Epithelial cell of proximal tubule (primary cell): ENCODE measurements around the gene ADCY5. TPM values are rescaled to one million over a fixed set of nuclear protein-coding genes. Genes with fewer than 3 reads are reported as not detected.
A peak's percentile ranks its signal among the peaks of the same experiment; 100 is the strongest.
"Not testable (repeated sequence)": the region's sequence is repeated elsewhere in the genome, so short reads cannot be mapped to it uniquely, and the experiment has no call there.

Experiments
- DNase-seq: peaks from one replicate; pipeline ENCODE4 v3.0.0-alpha.2; 2011; ENCODE audit warnings: low read depth
- H3K4me3 ChIP-seq: 2 replicates; pipeline ENCODE4 v1.5.1; 2011; ENCODE audit warnings: low read depth, mild to moderate bottlenecking, low read length
- total RNA-seq: library from RNA; depleted of rRNA; stranded (reverse); fragments of >200 nt; gene quantifications from 2 replicates; pipeline ENCODE4 v1.2.3, GENCODE V29; 2015
- TF ChIP-seq, protein P1 (sequence below): conservative IDR thresholded peaks from 2 replicates; pipeline ENCODE4 v1.5.1; 2012; ENCODE audit warnings: low read depth, mild to moderate bottlenecking, low read length

Gene ADCY5
- total RNA-seq, 1 donor from 2014 or later: 2.7 TPM

- peak; percentile 13 for DNase-seq
- TF ChIP-seq, protein P1, sequence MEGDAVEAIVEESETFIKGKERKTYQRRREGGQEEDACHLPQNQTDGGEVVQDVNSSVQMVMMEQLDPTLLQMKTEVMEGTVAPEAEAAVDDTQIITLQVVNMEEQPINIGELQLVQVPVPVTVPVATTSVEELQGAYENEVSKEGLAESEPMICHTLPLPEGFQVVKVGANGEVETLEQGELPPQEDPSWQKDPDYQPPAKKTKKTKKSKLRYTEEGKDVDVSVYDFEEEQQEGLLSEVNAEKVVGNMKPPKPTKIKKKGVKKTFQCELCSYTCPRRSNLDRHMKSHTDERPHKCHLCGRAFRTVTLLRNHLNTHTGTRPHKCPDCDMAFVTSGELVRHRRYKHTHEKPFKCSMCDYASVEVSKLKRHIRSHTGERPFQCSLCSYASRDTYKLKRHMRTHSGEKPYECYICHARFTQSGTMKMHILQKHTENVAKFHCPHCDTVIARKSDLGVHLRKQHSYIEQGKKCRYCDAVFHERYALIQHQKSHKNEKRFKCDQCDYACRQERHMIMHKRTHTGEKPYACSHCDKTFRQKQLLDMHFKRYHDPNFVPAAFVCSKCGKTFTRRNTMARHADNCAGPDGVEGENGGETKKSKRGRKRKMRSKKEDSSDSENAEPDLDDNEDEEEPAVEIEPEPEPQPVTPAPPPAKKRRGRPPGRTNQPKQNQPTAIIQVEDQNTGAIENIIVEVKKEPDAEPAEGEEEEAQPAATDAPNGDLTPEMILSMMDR: peak; percentile 66
- H3K4me3 ChIP-seq: no peak overlapping the region
These were observed 190.0 kb downstream of the ADCY5 start for GRCh38 chr3:123258811-123259420.

GRCh38 chr3:123258359-123258758 is 190.5 kb downstream of the ADCY5 start:
- DNase-seq: no peak
- TF ChIP-seq, protein P1: no peak
- H3K4me3 ChIP-seq: no peak overlapping the region

GRCh38 chr3:123256256-123256655 is 192.6 kb downstream of the ADCY5 start:
- TF ChIP-seq, protein P1: no peak
- no peak overlapping the region for H3K4me3 ChIP-seq
- no peak for DNase-seq

- TF ChIP-seq, protein P1: no peak
- DNase-seq: no peak
- H3K4me3 ChIP-seq: no peak overlapping the region
These were observed 202.0 kb downstream of the ADCY5 start for GRCh38 chr3:123246866-123247265.

- TF ChIP-seq, protein P1: no peak
- no peak for DNase-seq
- H3K4me3 ChIP-seq: no peak overlapping the region
These were observed 204.8 kb downstream of the ADCY5 start for GRCh38 chr3:123244128-123244527.

DNA sequence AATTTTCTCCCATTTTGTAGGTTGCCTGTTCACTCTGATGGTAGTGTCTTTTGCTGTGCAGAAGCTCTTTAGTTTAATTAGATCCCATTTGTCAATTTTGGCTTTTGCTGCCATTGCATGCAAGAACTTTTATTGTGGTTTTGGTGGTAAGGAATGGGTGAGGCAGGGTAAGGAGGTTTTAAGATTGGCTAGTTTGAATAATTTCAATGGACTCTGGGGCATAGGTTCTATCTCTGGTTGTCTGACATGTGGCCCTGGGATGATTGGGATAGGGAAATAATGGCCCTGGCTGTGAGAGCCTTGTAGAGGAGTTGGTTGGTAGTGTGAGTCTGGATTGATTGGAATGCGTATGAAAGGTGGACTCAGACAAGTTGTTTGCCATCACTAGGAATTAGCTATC is 209.1 kb downstream of the ADCY5 start:
- no peak overlapping the region for H3K4me3 ChIP-seq
- TF ChIP-seq, protein P1: no peak
- DNase-seq: no peak

DNA sequence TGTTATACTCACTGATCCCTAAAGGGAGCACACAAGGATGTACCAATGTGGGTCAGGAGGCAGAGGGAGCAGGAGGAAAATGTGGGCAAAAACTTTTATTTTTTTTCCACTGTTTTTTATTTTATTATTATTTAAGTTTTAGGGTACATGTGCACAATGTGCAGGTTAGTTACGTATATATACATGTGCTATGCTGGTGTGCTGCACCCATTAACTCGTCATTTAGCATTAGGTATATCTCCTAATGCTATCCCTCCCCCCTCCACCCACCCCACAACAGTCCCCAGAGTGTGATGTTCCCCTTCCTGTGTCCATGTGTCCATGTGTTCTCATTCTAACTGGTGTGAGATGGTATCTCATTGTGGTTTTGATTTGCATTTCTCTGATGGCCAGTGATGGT is 209.7 kb downstream of the ADCY5 start:
- not testable (repeated sequence) for DNase-seq, H3K4me3 ChIP-seq
